ENCODE data around the gene IRAK1.

IRAK1 gene

DNA sequence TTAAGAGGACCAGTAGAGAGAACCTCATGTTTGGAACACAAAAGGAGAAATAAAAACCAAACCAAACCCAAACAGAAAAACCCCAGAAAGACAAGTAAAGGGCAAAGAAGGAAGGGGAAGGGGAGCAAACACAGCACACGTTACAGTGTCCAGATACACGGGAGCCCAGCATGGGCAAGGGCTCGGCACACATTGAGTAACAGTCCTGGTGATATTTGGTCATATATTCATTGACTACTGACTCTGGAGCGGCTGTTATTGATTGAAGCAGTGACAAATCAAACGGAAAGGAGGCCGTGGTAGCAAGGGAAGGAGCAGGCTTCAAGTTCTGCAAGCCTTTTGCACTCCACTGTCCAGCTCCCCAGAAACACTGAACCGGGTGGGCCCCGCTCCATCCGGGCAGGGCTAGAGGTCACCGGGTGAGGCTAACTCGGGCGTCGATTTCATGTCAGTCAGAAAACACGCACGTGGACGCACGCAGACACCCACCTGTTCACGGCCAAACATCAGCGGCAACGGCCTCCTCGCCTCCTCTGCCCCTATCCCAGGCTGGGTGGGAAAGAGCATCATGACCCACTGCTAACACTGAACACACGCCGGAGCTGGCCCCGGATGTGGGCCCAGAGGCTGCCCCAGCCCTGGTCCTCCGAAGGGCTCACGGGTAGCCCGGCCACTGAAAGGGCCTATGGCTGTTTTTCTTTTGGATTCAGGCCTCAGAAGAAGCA, 3.7 kb upstream of the IRAK1 start:
- DNase-seq, result no peak
- in situ Hi-C loops (cut with MboI; ENCODE audit: low pct_unique_long_range_greater_than_20kb, low sequenced_read_pairs), result no loop called here

DNA sequence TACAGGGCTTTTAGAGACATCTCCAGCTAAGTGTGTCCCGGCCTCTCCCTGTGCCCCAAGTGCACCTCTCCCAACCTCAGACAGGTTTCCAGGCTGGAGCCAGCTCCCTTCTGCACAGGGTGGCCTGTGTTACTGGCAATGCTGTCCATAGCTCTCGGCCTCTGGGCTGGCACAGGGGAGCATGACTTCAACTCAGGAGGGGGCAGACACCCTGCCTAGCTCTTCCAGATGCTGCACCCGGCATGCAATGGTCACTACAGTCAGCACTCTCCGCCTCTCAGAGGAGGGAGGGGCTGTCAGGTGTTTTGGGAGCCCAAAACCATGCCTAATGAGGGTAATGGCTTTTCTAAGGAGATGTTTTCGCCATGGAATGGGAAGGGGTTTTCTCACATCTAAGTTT, 2.4 kb upstream of the IRAK1 start:
- no peak for DNase-seq
- in situ Hi-C loops (cut with MboI; ENCODE audit: low pct_unique_long_range_greater_than_20kb, low sequenced_read_pairs), result no loop called here

DNA sequence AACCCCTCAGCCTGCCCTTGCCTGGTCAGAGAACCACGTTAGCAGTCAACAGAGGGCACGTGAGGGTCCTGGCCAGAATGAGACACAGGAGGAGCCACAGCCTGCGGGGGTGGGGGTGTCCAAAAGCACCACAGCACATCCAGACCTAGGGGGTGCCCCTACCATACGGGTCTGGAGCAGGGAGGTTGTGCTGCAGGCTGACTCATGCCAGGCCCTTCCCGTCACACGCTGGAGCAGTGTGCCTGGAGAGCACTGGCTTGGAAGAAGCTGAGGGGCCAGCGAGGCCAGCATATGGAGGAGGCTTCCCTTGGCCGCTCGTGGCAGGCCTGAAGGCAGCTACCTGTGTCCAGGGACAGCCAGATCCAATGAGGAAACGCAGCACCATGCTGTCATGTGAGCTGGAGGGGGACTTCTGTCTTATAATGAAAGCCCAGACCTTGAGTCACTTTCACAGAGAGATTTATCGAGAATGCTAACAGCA, 1.5 kb upstream of the IRAK1 start:
- DNase-seq, result no peak
- in situ Hi-C loops (cut with MboI; ENCODE audit: low pct_unique_long_range_greater_than_20kb, low sequenced_read_pairs), result no loop called here

DNA sequence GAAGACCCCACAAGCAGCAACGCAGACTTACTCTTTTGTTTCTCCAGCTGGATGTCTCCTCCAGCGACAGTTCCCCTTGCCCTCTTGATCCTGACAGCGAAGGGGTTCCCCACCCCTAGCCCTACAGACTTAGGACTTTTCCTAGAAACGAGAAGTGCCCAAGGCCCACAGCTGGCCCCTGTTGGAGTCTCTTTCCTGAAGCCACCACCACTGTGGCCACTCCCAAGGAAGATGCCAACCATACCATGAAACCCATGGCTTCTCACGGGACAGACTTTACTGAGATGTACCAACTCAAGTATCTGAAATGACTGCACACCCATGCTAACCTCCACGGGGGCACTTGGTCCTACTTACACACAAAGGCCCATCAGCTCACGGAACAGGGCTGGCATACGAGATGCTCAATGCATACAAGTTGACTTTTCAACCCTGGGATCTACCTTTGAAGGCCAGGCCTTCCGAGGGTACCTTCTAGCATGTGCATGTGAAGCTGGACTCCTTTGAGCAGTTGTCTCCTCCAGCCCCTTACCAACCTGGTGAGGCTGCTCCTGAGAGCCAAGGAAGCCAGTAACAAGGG, 924 bp upstream of the IRAK1 start:
- in situ Hi-C loops (cut with MboI; ENCODE audit: low pct_unique_long_range_greater_than_20kb, low sequenced_read_pairs), result no loop called here
- DNase-seq, result peak; percentile 63

DNA sequence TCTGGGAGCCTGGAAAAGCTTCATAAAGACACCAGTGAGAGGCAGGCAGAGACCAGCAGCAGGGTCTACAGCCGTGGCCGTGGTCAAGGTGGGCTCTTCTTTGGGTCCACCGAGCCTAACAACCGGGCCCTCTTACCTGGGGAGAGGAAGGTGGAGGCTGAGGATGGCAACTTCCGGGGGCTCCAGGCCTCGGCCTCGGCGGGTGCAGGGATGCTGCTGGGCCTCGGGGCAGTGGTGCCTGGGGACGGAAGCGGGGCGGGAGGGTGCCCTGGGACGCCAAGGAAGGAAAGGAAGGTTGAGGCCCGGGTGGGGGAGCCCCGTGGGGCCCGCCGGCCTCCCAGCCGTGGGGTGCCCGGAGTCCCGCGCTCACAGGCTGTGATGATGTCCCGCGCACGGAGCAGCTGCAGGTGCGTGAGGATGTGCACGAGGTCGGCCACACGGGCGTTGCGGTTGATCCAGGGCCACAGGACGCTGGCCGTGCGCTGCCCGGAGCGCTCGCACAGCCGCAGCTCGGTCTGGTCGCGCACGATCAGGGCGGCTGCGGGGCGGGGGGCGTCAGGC, 561 bp downstream of the IRAK1 start:
- in situ Hi-C loops (cut with MboI; ENCODE audit: low pct_unique_long_range_greater_than_20kb, low sequenced_read_pairs), result no loop called here
- no peak for DNase-seq

DNA sequence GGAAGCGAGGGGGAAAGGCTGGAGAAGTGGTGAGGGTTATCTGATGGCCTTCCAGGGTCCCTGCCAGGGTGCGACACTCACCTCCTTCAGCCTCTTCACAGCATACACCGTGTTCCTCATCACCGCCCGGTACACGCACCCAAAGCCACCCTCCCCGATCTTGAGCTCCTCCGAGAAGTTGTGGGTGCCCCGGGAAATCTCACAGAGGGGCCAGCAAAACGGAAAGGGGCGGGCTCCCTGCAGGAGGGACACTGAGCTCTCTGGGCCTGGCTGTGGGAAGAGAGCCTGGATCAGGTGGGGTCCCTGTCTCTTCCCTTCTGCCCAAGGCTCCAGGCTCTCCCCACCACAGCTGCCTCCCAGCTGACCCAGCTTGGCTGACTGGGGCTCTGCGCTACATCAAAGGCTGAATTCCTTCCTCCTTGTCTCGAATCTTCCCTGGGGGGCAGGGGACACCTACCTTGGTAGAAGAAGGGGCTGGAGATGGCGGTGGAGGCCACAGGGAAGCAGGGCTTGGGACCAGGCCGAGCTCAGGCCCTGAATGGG, 1.1 kb downstream of the IRAK1 start:
- no peak for DNase-seq
- in situ Hi-C loops (cut with MboI; ENCODE audit: low pct_unique_long_range_greater_than_20kb, low sequenced_read_pairs), result no loop called here

DNA sequence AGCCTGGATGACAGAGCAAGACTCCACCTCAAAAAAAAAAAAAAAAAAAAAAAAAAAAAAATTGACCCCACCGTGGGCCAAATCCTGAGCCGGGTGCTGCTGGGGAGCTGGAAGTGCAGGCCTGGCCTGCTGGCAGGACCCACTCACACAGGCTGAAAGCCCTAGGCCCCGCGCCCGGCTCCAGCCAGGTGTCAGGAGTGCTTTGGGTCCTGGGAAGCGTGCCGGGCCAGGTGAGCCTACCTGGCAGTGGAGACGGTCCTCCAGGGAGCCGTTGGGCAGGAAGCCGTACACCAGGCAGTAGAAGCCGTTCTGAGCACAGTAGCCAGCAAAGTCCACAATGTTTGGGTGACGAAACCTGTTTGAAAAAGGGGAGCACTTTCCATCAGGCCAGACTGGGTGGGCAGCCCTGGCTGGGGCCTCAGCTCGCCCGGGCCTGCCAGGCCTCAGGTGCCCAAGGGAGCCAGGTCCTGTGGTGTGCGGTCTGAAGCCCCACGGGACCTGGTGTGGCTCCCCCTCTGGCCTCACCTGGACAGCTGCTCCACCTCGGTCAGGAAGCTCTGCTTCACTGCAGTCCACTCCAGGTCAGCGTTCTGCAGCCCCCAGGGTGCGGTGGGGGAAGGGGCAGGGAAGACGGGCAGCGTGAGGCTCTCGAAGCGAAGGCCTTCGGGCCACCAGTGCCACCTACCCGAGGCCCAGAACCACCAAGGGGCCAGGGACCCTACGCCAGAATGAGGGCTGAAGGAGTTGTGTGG, 1.8 kb downstream of the IRAK1 start:
- in situ Hi-C loops (cut with MboI; ENCODE audit: low pct_unique_long_range_greater_than_20kb, low sequenced_read_pairs), result no loop called here
- DNase-seq, result no peak

DNA sequence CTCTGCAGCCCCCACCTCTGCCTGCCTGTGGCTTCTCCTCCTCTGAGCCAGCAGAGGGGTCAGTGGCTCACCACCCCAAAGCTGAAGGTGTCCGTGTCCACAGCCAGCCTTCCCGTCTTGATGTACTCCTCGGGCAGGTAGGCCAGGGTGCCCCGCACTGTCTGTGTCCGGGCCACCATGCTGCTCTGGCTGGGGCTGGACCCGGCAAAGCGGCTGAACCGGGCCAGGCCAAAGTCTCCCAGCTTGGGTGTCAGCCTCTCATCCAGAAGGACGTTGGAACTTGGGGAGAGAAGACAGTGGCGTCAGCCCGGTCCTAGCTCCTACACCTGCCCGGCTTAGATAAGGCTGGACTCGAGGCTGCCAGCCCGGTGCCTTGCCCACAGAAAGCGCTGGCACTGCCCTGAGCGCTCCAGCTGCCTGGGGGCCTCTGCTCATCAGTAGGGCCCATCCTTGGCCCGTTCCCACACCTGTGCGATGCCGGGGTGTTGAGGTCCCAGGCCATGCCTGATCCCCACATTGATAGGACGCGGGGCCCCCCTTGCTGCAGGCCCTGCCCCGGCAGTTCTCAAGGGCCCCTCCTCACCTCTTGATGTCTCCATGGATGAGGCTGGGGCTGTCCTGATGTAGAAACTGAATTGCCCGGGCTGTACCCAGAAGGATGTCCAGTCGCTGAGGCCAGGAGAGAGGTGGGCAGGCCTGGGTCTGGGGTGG, 3.2 kb downstream of the IRAK1 start:
- in situ Hi-C loops (cut with MboI; ENCODE audit: low pct_unique_long_range_greater_than_20kb, low sequenced_read_pairs), result no loop called here
- DNase-seq, result no peak

DNA sequence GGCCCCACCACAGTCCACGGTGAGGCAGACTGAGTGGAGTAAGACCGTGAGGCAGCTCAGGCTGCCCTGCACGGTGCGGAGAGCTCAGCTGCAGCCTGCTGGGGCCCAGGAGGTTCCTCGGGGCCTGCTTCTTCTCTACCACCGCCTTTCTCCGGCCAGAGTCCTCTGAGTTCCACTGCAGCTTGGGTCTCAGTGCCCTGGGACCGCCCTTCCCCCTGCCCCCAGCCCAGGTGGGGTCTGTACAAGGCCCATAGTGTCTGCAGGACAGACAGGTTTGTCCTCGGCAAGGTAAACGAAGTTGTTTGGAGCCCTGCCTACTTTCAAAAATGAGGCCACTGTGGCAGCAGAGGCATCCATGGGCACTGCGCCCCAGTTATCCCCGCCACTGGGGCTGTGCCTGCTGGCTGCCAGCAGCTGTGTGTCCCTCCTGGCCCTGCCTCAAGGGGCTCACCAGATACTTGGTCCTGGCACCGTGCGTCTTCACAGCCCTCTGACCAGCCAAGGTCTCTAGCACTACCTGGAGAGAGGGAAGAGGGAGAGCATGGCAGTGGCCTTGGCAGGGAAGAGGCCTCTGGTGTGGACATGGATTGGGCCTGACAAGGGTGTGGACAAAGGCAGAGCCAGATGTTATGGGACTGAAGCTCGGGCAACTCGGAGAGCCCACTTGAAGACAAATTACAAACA, 4.0 kb downstream of the IRAK1 start:
- in situ Hi-C loops (cut with MboI; ENCODE audit: low pct_unique_long_range_greater_than_20kb, low sequenced_read_pairs), result no loop called here
- DNase-seq, result no peak

DNA sequence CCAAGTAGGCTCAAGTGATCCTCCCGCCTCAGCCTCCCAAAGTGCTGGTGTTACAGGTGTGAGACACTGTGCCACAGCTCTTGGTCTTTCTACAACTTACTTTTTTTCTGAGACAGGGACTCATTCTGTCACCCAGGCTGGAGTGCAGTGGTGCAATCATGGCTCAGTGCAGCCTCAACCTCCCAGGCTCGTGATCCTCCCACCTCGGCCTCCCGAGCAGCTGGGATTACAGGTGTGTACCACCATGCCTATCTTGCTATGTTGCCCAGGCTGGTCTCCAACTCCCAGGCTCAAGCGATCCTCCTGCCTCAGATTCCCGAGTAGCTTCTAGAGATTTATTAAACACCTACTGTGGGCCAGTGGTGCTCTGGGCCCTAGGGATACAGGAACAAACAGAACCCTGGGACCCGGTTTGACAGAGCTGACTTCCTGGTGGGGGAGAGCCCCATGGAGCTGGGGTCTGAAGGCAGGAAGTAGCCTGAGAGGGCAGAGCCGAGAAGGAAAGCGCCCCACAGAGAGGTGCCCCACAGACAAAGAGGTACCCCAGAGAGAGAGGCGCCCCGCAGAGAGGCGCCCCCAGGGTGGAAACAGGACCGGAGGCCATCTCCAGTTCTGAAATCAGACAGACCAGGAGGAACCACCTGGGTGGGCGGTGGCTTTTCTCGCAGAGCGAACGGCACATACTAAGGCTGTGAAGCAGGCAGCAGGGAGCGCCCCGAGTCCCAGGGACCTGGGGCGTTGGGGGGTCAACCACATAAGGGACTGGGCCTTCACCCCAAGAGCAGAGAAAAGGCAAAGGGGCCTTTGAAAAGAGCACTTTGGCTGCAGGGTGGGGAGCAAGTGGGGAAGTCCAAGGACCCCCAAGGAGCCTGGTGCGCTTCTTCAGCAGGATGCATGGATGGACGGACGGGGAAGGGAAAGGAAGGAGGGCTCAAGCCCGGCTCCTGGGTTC, 5.0 kb downstream of the IRAK1 start:
- in situ Hi-C loops (cut with MboI; ENCODE audit: low pct_unique_long_range_greater_than_20kb, low sequenced_read_pairs), result no loop called here
- DNase-seq, result no peak

DNA sequence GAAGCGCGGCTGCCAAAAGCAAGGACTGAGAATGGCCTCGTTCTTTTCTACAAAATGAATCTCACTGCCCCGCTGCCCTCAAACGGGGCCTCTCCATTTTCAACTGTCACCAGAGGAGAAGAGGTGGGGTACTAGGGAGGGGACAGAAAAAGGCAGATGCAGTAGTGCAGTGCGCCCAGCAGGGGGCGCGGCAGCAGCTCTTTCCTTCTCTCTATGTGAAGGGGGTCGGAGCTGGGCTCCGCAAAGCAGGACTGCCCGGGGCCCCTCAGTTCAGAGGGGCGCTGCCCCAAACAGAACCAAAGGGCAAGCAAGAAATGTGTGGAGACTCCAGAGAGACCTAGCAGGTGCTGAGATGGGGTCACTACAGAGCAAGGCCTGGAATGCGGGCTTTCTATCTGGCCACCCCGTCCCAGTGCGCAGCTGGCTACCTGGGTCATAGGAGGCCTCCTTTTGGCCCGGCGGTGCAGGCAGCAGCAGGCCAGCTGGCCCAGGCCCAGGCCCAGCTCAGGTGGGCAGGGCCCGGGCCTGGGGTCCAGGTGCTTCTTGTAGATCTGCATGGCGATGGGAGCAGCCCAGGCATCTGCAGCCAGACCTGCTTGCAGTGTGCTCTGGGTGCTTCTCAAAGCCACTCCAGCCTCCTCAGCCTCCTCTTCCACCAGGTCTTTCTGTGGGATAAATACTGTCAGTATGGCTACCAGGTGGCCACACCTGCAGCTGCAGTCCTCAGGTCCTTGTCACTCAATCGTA, 5.9 kb downstream of the IRAK1 start:
- DNase-seq, result peak; percentile 79
- in situ Hi-C loops (cut with MboI; ENCODE audit: low pct_unique_long_range_greater_than_20kb, low sequenced_read_pairs), result no loop called here

DNA sequence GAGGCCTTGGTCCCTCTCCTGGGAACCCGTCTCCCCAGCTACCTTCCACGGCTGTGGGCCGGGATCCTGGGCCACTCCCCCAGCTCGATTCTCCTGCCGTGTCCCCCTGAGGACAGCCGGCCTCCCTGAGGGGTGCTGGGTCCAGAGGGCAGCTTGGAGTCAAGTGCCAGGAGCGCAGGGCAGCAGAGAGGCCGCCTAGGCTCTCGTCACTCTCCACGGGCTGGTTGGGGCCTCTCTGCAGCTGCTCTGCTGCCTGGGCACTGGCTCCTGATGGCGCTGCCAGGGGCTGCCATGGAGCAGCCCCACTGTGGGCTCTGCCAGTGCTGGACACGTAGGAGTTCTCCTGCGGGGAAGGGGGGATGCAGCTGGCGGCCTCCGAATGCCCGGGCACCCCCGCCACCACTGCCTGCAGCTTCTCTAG, 6.7 kb downstream of the IRAK1 start:
- no peak for DNase-seq
- in situ Hi-C loops (cut with MboI; ENCODE audit: low pct_unique_long_range_greater_than_20kb, low sequenced_read_pairs), result no loop called here

DNA sequence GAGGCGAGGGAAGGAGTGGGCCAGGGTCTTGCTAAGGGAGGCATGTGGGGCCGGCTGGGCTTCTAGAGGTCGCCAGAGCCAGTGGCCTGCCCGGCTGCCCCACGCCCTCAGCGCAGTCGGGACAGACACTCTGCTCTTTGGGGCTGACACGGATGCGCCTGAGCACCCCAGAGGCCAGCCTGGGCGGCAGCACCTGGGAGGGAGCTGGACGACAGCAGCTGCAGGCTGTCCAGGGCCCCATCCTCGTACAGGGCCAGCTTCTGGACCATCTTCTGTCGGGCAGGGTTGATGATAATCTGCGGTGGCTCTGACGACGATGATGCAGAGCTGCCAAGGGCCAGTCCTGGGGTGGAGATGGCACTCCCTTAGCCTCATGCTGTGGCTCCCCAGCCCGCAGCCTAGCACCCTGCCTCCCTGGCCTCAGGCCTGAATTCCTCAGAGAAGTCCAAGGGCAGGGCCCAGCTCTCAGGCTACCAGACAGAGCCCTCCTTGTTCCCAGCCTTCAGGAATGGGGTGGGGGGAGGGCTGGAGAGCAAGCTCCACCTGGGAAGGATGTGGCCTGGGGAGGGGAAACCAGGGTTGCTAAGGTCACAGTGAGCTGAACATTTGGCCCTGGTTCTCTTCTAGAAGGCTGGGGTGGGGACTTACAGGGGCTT, 7.2 kb downstream of the IRAK1 start:
- in situ Hi-C loops (cut with MboI; ENCODE audit: low pct_unique_long_range_greater_than_20kb, low sequenced_read_pairs), result no loop called here
- DNase-seq, result no peak

DNA sequence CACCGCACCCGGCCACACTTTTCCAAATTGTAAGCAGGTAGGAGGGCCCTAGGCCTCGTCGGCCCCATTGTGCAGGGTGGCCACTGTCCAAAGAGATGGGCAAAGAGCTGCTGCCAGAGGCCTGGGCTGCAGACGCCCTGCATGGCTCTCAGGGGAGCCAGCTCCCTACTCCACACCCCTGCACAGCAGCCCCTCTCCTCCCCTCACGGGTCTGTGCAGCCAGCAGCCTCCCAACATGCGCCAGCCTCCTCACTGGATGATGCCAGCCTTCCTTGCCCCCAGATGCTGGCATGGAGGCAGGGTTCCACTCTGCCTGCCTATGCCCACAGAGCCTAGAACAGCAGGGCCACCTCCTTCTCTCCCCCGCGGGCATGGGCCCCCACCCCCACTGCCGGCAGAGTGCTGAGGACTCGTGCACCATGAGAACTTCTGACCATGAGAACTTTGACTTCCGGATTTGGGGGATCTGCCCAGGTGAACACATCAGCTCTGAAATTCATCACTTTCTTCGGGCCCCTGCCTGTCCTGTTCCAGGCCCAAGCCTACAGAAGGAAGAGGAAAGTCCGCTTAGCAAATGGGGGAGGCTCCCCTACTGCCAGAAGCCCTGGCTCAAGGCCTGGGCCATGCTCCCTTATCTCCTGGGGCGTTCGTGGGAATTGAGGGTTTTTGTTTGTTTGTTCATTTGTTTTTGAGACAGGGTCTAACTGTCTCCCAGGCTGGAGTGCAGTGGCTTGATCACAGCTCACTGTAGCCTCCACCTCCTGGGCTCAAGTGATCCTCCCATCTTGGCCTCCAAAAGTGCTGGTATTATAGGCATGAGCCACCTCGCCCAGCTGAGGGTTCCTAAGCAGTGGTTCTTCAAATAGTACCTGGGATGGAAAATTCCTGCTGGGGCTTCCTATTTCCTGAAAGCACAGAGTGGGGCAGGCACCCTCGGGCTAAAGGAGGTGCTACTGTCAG, 8.0 kb downstream of the IRAK1 start:
- DNase-seq, result no peak
- in situ Hi-C loops (cut with MboI; ENCODE audit: low pct_unique_long_range_greater_than_20kb, low sequenced_read_pairs), result no loop called here

DNA sequence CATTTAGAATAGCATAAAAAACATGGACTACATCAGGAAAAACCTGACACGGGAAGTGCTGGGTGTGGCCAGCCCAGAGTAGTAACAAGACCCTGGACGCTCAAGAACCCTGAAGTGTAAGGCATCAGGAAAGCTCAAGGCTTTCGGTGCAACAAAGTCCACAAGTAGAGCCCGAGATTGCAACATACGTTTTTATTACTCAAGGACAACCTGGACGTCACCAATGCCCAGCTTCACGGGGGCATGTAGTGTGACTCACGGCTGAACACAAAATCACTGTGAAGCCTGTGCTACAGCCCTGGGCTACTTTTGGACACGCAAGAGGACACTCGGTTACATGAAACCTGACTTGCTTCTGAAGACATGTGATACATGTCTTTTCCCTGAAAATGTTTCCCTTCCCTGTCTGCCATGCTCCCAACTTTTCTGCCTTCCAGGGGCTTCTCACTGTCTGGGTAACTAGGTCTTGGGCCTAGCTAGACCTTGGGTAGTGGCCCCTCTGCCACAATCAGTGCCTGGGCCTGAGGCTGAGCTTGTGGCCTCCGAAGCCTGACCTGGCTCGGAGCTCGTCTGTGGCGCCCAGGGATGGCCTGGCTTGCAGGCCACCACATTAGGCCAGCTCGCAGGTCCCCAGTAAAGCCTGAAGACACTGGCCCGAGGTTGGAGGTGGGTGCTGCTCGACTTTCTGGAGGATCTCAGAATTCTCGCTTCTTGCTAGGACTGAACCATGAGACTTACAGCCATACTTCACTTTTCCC, 9.2 kb downstream of the IRAK1 start:
- in situ Hi-C loops (cut with MboI; ENCODE audit: low pct_unique_long_range_greater_than_20kb, low sequenced_read_pairs), result no loop called here
- no peak for DNase-seq
